HG03196 (cell line): ENCODE measurements around the gene SRGAP3.

Source experiments
- ATAC-seq: cut with Tn5 transposase; IDR thresholded peaks from one replicate; pipeline ENCODE4 v1.9.1; 2021; ENCODE audit not compliant: unreplicated experiment

The SRGAP3 gene

GRCh38 chr3:8993331-8993730 lies 256.1 kb downstream of the SRGAP3 start:
- no peak for ATAC-seq

- ATAC-seq, result no peak
These were observed 256.6 kb downstream of the SRGAP3 start for GRCh38 chr3:8992854-8993253.

GRCh38 chr3:8992199-8992598 lies 257.2 kb downstream of the SRGAP3 start:
- ATAC-seq, result no peak

GRCh38 chr3:8990266-8991215 lies 258.9 kb downstream of the SRGAP3 start:
- no peak for ATAC-seq

GRCh38 chr3:8988791-8989558 lies 260.5 kb downstream of the SRGAP3 start:
- no peak for ATAC-seq

- ATAC-seq, result no peak
These were observed 261.1 kb downstream of the SRGAP3 start for GRCh38 chr3:8988384-8988655.

- ATAC-seq, result no peak
These were observed 261.6 kb downstream of the SRGAP3 start for GRCh38 chr3:8987645-8988383.

GRCh38 chr3:8987226-8987625 lies 262.2 kb downstream of the SRGAP3 start:
- no peak for ATAC-seq

- ATAC-seq, result no peak
These were observed 262.7 kb downstream of the SRGAP3 start for GRCh38 chr3:8986741-8987140.

GRCh38 chr3:8985876-8986275 lies 263.6 kb downstream of the SRGAP3 start:
- no peak for ATAC-seq

- ATAC-seq, result no peak
These were observed 264.0 kb downstream of the SRGAP3 start for GRCh38 chr3:8985411-8985831.

- ATAC-seq, result no peak
These were observed 264.9 kb downstream of the SRGAP3 start for GRCh38 chr3:8984526-8984925.

GRCh38 chr3:8984081-8984480 lies 265.4 kb downstream of the SRGAP3 start:
- ATAC-seq, result no peak

GRCh38 chr3:8983591-8983990 lies 265.9 kb downstream of the SRGAP3 start:
- ATAC-seq, result no peak

GRCh38 chr3:8983026-8983425 lies 266.4 kb downstream of the SRGAP3 start:
- no peak for ATAC-seq

GRCh38 chr3:8982509-8982908 lies 266.9 kb downstream of the SRGAP3 start:
- ATAC-seq, result no peak

- ATAC-seq, result no peak
These were observed 267.7 kb downstream of the SRGAP3 start for GRCh38 chr3:8981700-8982099.

GRCh38 chr3:8981296-8981695 lies 268.1 kb downstream of the SRGAP3 start:
- ATAC-seq, result no peak

- no peak for ATAC-seq
These were observed 268.6 kb downstream of the SRGAP3 start for GRCh38 chr3:8980756-8981257.

GRCh38 chr3:8979262-8979661 lies 270.2 kb downstream of the SRGAP3 start:
- ATAC-seq, result no peak

- ATAC-seq, result no peak
These were observed 270.9 kb downstream of the SRGAP3 start for GRCh38 chr3:8978551-8978950.
